ENCODE data around the gene PIGS.

- no peak for TF ChIP-seq CTCF (IDR thresholded peaks at IDR 0.05; ENCODE audit: insufficient read depth, low read depth, low read length)
- TF ChIP-seq EZH2 (IDR thresholded peaks at IDR 0.05; ENCODE audit: insufficient read depth, low read length): no peak
These were observed 1.1 kb upstream of the PIGS start for GRCh38 chr17:28572259-28573039.
